Uterus (tissue), 4 donors: ENCODE measurements around the gene HUS1B. TPM values are rescaled to one million over a fixed set of nuclear protein-coding genes. Genes with fewer than 3 reads are reported as not detected.

Experiments used
- DNase-seq, 2 donors: peaks; one replicate each; pipeline ENCODE4 v3.0.0-alpha.2; 2019 to 2020
- H3K27ac ChIP-seq, 2 donors: fragments of 200-600 bp; sonication (generic); 1 replicate in 1 of 2; 2 replicates in 1 of 2; pipeline ENCODE4 v1.5.1; 2016 to 2018
- H3K27me3 ChIP-seq, 2 donors: fragments of 200-600 bp; sonication (generic); one replicate each; pipeline ENCODE4 v1.5.1; 2018 to 2019; ENCODE audit warnings: control low read depth in 1 of 2
- H3K36me3 ChIP-seq, 2 donors: fragments of 200-600 bp; sonication (generic); one replicate each; pipeline ENCODE4 v1.5.1; 2019; ENCODE audit warnings: control low read depth in 1 of 2
- H3K4me1 ChIP-seq, 2 donors: fragments of 200-600 bp; sonication (generic); one replicate each; pipeline ENCODE4 v1.5.1; 2018 to 2019; ENCODE audit warnings: control low read depth in 1 of 2
- H3K4me3 ChIP-seq, 2 donors: fragments of 200-600 bp; sonication (generic); 1 replicate in 1 of 2; 2 replicates in 1 of 2; pipeline ENCODE4 v1.5.1; 2018 to 2019; ENCODE audit warnings: mild to moderate bottlenecking in 1 of 2
- H3K9me3 ChIP-seq, 2 donors: fragments of 200-600 bp; sonication (generic); one replicate each; pipeline ENCODE4 v1.5.1; 2019; ENCODE audit warnings: control low read depth in 1 of 2
- POLR2A ChIP-seq, 2 donors: fragments of 450-650 bp; IDR thresholded peaks; one replicate each; pipeline ENCODE4 v1.6.1; 2016; ENCODE audit warnings: antibody characterized with exemption in 2 of 2, mild to moderate bottlenecking in 1 of 2, moderate library complexity in 1 of 2
- intact Hi-C: fragments of 100-400 bp; cut with DNase I; formaldehyde crosslinking; loops from one replicate; pipeline ENCODE4 v1.15.1; 2023; ENCODE audit warnings: low total_unique reads
- total RNA-seq, 4 donors: library from RNA; depleted of rRNA in 3 of 4; stranded (reverse); fragments of >200 nt in 3 of 4; gene quantifications; one replicate each; pipeline versions ENCODE4 v1.1.0 to v1.2.4, GENCODE V29; 2014 to 2023
- TF ChIP-seq, protein P1 (sequence below), 4 experiments: fragments of 200-600 bp in 2 of 4; fragments of 450-650 bp in 2 of 4; sonication (generic) in 2 of 4; IDR thresholded peaks; one replicate each; pipeline ENCODE4 v1.5.1; 2016 to 2019; ENCODE audit warnings: antibody characterized with exemption in 4 of 4, mild to moderate bottlenecking in 2 of 4, moderate library complexity in 1 of 4
- donor health status: DM: yes; HTN: yes; CAD: no.

The HUS1B gene
- total RNA-seq, 4 donors from 2014 or later, result 1.5 to 2.8 (median 2.8) TPM; not detected in 1

DNA sequence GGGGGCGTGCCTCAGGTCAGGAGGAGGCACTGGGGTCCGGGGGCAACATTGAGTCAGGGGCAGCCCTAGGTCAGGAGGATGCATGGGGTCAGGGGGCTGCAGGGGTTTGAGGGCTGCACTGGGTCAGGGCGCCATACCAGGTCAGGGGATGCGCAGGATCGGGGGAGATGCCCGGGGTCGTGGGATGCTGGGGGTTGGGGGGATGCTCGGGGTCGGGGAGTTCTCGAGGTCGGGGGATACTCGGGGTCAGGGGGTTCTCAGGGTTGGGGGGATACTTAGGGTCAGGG lies 36.8 kb upstream of the HUS1B start:
- Histone ChIP-seq H3K36me3 (no peaks in the 10 kb centered on the region), H3K4me1 (no peaks in the 10 kb centered on the region), H3K27ac (no peak overlapping the region), H3K27me3 (no peaks in the 10 kb centered on the region), H3K9me3 (no peaks in the 10 kb centered on the region), H3K4me3 (peak overlapping the region; percentile 63 to 99)
- intact Hi-C loops, result no loop called here
- TF ChIP-seq POLR2A (IDR thresholded peaks at IDR 0.05), result no peak
- TF ChIP-seq, protein P1, sequence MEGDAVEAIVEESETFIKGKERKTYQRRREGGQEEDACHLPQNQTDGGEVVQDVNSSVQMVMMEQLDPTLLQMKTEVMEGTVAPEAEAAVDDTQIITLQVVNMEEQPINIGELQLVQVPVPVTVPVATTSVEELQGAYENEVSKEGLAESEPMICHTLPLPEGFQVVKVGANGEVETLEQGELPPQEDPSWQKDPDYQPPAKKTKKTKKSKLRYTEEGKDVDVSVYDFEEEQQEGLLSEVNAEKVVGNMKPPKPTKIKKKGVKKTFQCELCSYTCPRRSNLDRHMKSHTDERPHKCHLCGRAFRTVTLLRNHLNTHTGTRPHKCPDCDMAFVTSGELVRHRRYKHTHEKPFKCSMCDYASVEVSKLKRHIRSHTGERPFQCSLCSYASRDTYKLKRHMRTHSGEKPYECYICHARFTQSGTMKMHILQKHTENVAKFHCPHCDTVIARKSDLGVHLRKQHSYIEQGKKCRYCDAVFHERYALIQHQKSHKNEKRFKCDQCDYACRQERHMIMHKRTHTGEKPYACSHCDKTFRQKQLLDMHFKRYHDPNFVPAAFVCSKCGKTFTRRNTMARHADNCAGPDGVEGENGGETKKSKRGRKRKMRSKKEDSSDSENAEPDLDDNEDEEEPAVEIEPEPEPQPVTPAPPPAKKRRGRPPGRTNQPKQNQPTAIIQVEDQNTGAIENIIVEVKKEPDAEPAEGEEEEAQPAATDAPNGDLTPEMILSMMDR (IDR thresholded peaks at IDR 0.05), result no peak
- DNase-seq, result no peak

DNA sequence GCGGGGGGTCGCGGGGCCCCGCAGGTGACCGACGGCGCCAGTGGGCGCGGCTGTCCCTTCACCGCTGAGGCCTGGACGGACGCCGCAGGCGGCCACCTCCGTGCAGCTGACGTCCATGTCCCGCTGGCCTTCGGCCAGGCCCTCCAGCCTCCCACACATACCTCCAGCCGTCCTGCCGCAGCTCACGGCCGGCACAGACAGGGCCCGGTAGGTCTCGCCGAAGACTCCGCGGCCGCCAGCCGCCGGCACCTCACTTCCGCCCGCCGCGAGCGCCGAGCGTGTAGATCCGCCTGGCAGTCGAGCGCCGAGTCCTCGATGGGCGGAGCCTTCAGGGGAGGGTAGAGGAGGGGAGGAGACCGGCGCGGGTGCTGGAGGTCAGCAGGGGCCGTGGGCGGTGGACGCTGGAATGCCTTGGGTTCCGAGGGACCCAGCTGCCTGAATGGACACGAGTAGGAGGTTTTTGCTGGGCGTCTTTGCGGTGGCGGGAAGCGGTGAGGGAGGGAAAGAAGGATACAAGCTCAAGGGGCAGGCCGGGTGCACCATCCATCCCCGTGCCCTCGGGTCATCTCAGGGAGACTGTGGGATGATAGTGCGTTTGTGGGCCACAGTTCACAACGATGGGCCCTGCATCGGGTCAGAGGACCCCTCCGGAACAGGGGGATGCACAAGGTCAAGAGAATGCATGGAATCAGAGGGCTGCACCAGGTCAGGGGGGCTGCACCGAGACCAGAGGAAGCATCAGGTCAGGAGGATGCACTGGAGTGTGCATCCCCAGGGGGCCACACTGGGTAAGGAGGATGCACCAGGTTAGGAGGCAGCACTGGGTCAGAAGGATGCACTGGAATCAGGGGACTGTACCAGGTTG lies 36.2 kb upstream of the HUS1B start, which contains the start of gene EXOC2:
EXOC2 (minus strand) TSS at position 282 of the 865 bp plus-strand sequence. CDS start 55,321 bp downstream, outside the sequence.
- DNase-seq, result peak; percentile 70 to 83
- Histone ChIP-seq H3K27ac (peak within 1 kb of the TSS; percentile 63 to 76), H3K9me3 (no peaks in the 10 kb centered on the region), H3K4me1 (no peaks in the 10 kb centered on the region), H3K36me3 (no peaks in the 10 kb centered on the region), H3K4me3 (peak within 1 kb of the TSS; percentile 63 to 99), H3K27me3 (no peaks in the 10 kb centered on the region)
- peak in 1 of 2 donors; percentile 75 for TF ChIP-seq POLR2A (IDR thresholded peaks at IDR 0.05)
- TF ChIP-seq, protein P1 (IDR thresholded peaks at IDR 0.05), result peak in 1 of 4 experiments; percentile 16
- intact Hi-C loops, result no loop called here

DNA sequence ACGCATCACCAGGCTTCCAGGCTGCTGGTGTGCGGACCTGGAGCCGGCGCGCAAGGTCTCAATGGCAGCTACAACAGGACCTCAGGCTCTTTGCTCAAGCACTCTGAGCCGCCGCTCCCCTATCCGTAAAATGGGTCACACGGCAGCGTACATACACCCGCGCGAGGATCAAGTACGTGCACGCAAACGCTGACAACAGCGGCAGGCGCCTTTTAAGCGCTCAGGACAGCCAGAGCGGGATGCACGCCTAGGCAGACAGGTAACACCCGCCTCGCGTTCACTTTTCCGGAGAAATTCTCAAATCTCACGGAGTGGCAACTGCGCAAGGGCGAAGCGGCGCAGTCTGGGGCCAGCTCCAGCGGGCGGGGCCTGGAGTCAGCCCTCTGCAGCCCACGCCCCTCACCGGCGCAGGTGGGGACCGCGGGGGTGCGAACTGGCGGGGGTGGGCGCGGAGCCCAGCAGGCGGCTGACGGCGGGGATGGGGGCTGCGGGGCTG lies 35.5 kb upstream of the HUS1B start:
- Histone ChIP-seq H3K9me3 (no peaks in the 10 kb centered on the region), H3K4me3 (peak overlapping the region; percentile 63 to 99), H3K27ac (peak overlapping the region; percentile 63 to 76), H3K36me3 (no peaks in the 10 kb centered on the region), H3K4me1 (no peaks in the 10 kb centered on the region), H3K27me3 (no peaks in the 10 kb centered on the region)
- intact Hi-C loops, result no loop called here
- no peak for TF ChIP-seq POLR2A (IDR thresholded peaks at IDR 0.05)
- TF ChIP-seq, protein P1 (IDR thresholded peaks at IDR 0.05), result no peak
- peak in 1 of 2 donors; percentile 22 for DNase-seq

DNA sequence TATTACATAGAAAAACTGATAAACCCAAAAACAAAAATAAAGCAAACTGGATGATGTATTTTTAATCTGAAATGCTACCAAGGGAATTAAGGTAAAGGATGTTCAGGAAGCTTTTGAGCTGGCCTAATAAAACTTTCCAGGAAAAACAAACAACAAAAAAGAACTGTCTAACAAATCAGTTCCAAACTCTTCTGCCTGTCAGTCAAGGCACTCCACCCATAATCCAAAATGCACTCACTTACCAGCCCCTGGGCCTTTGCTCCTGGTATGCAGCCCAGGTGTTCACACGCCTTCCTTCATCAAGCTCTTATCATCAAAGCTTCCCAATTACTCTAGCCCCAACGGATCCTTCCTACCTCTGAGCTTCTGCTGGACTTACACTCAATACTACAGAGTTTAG lies 32.3 kb upstream of the HUS1B start:
- TF ChIP-seq, protein P1 (IDR thresholded peaks at IDR 0.05), result no peak
- TF ChIP-seq POLR2A (IDR thresholded peaks at IDR 0.05), result no peak
- H3K27me3 ChIP-seq, result no peaks in the 10 kb centered on the region
- no peak overlapping the region for H3K27ac ChIP-seq
- no peaks in the 10 kb centered on the region for H3K36me3 ChIP-seq
- H3K4me3 ChIP-seq, result no peak overlapping the region
- intact Hi-C loops, result no loop called here
- no peaks in the 10 kb centered on the region for H3K4me1 ChIP-seq
- no peaks in the 10 kb centered on the region for H3K9me3 ChIP-seq
- no peak for DNase-seq

DNA sequence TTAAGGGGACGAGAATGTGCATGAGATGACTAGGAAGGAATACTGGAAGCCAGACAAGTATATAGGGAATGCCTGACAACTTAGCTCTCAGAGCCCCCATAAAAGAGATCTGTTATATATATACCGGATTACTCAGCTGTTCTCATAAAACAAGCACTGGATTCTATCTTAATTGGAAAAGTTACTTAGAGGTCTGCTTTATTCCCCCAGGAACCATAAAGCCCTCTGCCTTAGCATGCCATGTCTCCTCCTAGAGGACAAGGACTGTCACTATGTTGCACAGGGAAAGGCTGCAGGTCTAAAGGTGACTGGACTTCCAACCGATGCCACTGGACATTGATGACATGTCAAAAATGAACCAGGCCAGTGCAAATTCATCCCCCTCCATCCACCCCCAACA lies 29.6 kb upstream of the HUS1B start:
- TF ChIP-seq, protein P1 (IDR thresholded peaks at IDR 0.05), result peak in 1 of 4 experiments; percentile 13
- TF ChIP-seq POLR2A (IDR thresholded peaks at IDR 0.05), result no peak
- DNase-seq, result no peak
- Histone ChIP-seq H3K27me3 (no peaks in the 10 kb centered on the region), H3K9me3 (no peaks in the 10 kb centered on the region), H3K36me3 (no peaks in the 10 kb centered on the region), H3K4me3 (no peak overlapping the region), H3K4me1 (no peaks in the 10 kb centered on the region), H3K27ac (no peak overlapping the region)
- intact Hi-C loops, result no loop called here
